A549 (cell line): Measurements from ENCODE around the gene ILK. TPM values are rescaled to one million over a fixed set of nuclear protein-coding genes. Genes with fewer than 3 reads are reported as not detected.
A peak's percentile ranks its signal among the peaks of the same experiment; 100 is the strongest.

Experiments used
- ATAC-seq, 2 experiments: fragments of 200-7000 bp in 1 of 2; fragments of >200 bp in 1 of 2; cut with Nextera tagmentation in 1 of 2; cut with Tn5 transposase in 1 of 2; 3 replicates each; pipeline versions ENCODE4 v1.8.0 to v1.9.1; 2018 to 2020; ENCODE audit warnings: mild to moderate bottlenecking in 1 of 2, moderate library complexity in 1 of 2
- CTCF ChIA-PET: fragments of 300-600 bp; sonication (Branson Sonifier 250); formaldehyde crosslinking; extraction: SDS; loops from one replicate; lab custom pipeline; 2021; ENCODE audit warnings: antibody characterized with exemption, inconsistent platforms; lab: Yijun Ruan, JAX
- POLR2A ChIA-PET: fragments of 350-600 bp; formaldehyde crosslinking; extraction: SDS; loops from one replicate; lab custom pipeline; 2021; ENCODE audit warnings: antibody characterized with exemption, inconsistent platforms; lab: Yijun Ruan, JAX
- DNase-seq, 2 experiments: peaks; one replicate each; pipeline versions ENCODE4 v3.0.0 to v3.0.0-alpha.2; 2011 to 2016; ENCODE audit warnings: low read depth in 1 of 2, low spot score in 1 of 2
- FAIRE-seq: peaks from 2 replicates; lab custom pipeline; 2011; peaks lifted over from hg19 to GRCh38; lab: Jason Lieb, UNC
- H3K27ac ChIP-seq, 2 experiments: fragments of >200 bp; sonication (Bioruptor Twin); formaldehyde crosslinking; 3 replicates each; pipeline ENCODE4 v1.5.1; 2016 to 2017
- H3K4me1 ChIP-seq: fragments of >200 bp; sonication (Bioruptor Twin); formaldehyde crosslinking; 3 replicates; pipeline ENCODE4 v1.6.1; 2016
- H3K4me2 ChIP-seq: fragments of >200 bp; sonication (Bioruptor Twin); formaldehyde crosslinking; 3 replicates; pipeline ENCODE4 v1.6.1; 2016
- H3K4me3 ChIP-seq: fragments of >200 bp; sonication (Bioruptor Twin); formaldehyde crosslinking; 3 replicates; pipeline ENCODE4 v1.5.1; 2016
- H3K9me3 ChIP-seq: fragments of >200 bp; sonication (Bioruptor Twin); formaldehyde crosslinking; 3 replicates; pipeline ENCODE4 v1.6.1; 2016
- BCL3 ChIP-seq: fragments of >200 bp; sonication (Bioruptor Twin); formaldehyde crosslinking; IDR thresholded peaks from 3 replicates; pipeline ENCODE4 v1.6.1; 2016
- BHLHE40 ChIP-seq: IDR thresholded peaks from 2 replicates; pipeline ENCODE4 v1.6.1; 2012; ENCODE audit warnings: low read depth, low read length, inconsistent platforms
- CTCF ChIP-seq: fragments of >200 bp; sonication (Bioruptor Twin); formaldehyde crosslinking; IDR thresholded peaks from 3 replicates; pipeline ENCODE4 v1.5.1; 2016
- EHMT2 ChIP-seq: fragments of 200-600 bp; sonication (generic); IDR thresholded peaks from 2 replicates; pipeline ENCODE4 v1.6.1; 2016; ENCODE audit warnings: antibody characterized with exemption, low read depth, mild to moderate bottlenecking, moderate library complexity
- ELK1 ChIP-seq: fragments of 150-350 bp; IDR thresholded peaks from 2 replicates; pipeline ENCODE4 v1.6.1; 2014; ENCODE audit warnings: low read depth, mild to moderate bottlenecking, low read length
- EP300 ChIP-seq, 2 experiments: fragments of >200 bp; sonication (Bioruptor Twin); formaldehyde crosslinking; IDR thresholded peaks; 2 replicates in 1 of 2; 3 replicates in 1 of 2; pipeline ENCODE4 v1.6.1; 2016 to 2017
- FOSL2 ChIP-seq, 2 experiments: fragments of 450-650 bp in 1 of 2; fragments of >200 bp in 1 of 2; sonication (Bioruptor Twin) in 1 of 2; formaldehyde crosslinking; IDR thresholded peaks; 2 replicates each; pipeline versions ENCODE4 v1.5.0 to v1.6.1; 2016 to 2020; ENCODE audit warnings: mild to moderate bottlenecking in 1 of 2, moderate library complexity in 1 of 2
- GATA3 ChIP-seq: IDR thresholded peaks from 2 replicates; pipeline ENCODE4 v1.6.1; 2012; ENCODE audit warnings: borderline replicate concordance
- HEYL ChIP-seq: fragments of 250-450 bp; sonication (Bioruptor Pico); IDR thresholded peaks from 2 replicates; pipeline ENCODE4 v1.8.0; 2021; ENCODE audit warnings: mild to moderate bottlenecking, moderate library complexity
- MYC ChIP-seq: IDR thresholded peaks from 2 replicates; pipeline ENCODE4 v1.6.1; 2012; ENCODE audit warnings: mild to moderate bottlenecking, inconsistent platforms, low read length, improper control_type of control experiment, borderline replicate concordance
- PBX3 ChIP-seq: IDR thresholded peaks from 2 replicates; pipeline ENCODE4 v1.6.1; 2012
- PHF8 ChIP-seq: fragments of 200-600 bp; sonication (generic); IDR thresholded peaks from 2 replicates; pipeline ENCODE4 v1.6.1; 2016; ENCODE audit warnings: low read depth, mild to moderate bottlenecking, antibody characterized with exemption, moderate library complexity, borderline replicate concordance
- POLR2AphosphoS2 ChIP-seq: conservative IDR thresholded peaks from 2 replicates; pipeline ENCODE4 v1.6.1; 2012; ENCODE audit warnings: low read length, improper control_type of control experiment, inconsistent platforms
- RARB ChIP-seq: fragments of 250-450 bp; sonication (Bioruptor Pico); IDR thresholded peaks from 2 replicates; pipeline ENCODE4 v1.8.0; 2021; ENCODE audit warnings: mild to moderate bottlenecking, moderate library complexity
- RCOR1 ChIP-seq: fragments of 150-350 bp; IDR thresholded peaks from 2 replicates; pipeline ENCODE4 v1.6.1; 2014; ENCODE audit warnings: antibody characterized with exemption, low read length, low read depth
- RFX5 ChIP-seq: fragments of 450-650 bp; IDR thresholded peaks from 2 replicates; pipeline ENCODE4 v1.7.1; 2014; ENCODE audit warnings: antibody characterized with exemption, mild to moderate bottlenecking, moderate library complexity
- TFCP2L1 ChIP-seq: fragments of 250-450 bp; sonication (Bioruptor Pico); IDR thresholded peaks from 2 replicates; pipeline ENCODE4 v1.5.0; 2021; ENCODE audit warnings: mild to moderate bottlenecking
- TP53 ChIP-seq: fragments of 250-450 bp; sonication (Bioruptor Pico); IDR thresholded peaks from 2 replicates; pipeline ENCODE4 v1.5.0; 2021; ENCODE audit warnings: mild to moderate bottlenecking, moderate library complexity
- ZFP36 ChIP-seq: fragments of 450-650 bp; IDR thresholded peaks from 2 replicates; pipeline ENCODE4 v1.6.1; 2014; ENCODE audit warnings: borderline replicate concordance; ENCODE audit not compliant: partially characterized antibody
- WGBS: methylation state at CpG from one replicate; pipeline ENCODE4 v1.1.6; 2017; ENCODE audit errors: missing lambda C conversion rate; 5-methylcytosine and 5-hydroxymethylcytosine counted together
- polyA plus RNA-seq, 4 experiments: library from polyadenylated mRNA; depleted of rRNA in 3 of 4; stranded (reverse); fragments of >200 nt; fragmentation: RNase III in 1 of 4; extraction: RNeasy Plus Mini Kit Qiagen cat#74134 plus additional on column Dnase treatment in 1 of 4; gene quantifications; 2 replicates in 3 of 4; 3 replicates in 1 of 4; pipeline ENCODE4 v1.2.3, GENCODE V29; 2011 to 2017

ILK gene
- polyA plus RNA-seq, 2 of the 4 experiments (the other 2 are of a cell fraction), result 108 to 109 TPM

GRCh38 chr11:6602096-6602940 is 1.3 kb upstream of the ILK start:
- peaks cover 35% of the 10 kb centered on the region for H3K4me1 ChIP-seq
- CTCF ChIA-PET, result interaction anchor here (0.6 to 4.2 kb wide), 6 partner anchors 10 to 223 kb away, joined by 3 to 23 read pairs (median 4); partner anchors contain the start of genes MRPL17 and TAF10
- DNase-seq (no peak), ATAC-seq (no peak), FAIRE-seq (no peak)
- WGBS, result 43% methylated on average over 7 of the region's 7 CpGs
- no peak for TF ChIP-seq FOSL2 (IDR thresholded peaks at IDR 0.05)
- no peak for TF ChIP-seq FOSL2 (CRISPR knock-in tag; IDR thresholded peaks at IDR 0.05)
- POLR2A ChIA-PET, result interaction anchor here (2.1 to 2.4 kb wide), 2 partner anchors 11 to 81 kb away, joined by 4 to 13 read pairs; partner anchors contain the start of gene MRPL17
- H3K9me3 ChIP-seq, result no peaks in the 10 kb centered on the region
- H3K4me3 ChIP-seq, result peak overlapping the region; percentile 79
- H3K4me2 ChIP-seq, result peak overlapping the region; percentile 87
- peak overlapping the region; percentile 90 to 98 for H3K27ac ChIP-seq

GRCh38 chr11:6604081-6604626 is 580 bp downstream of the ILK start:
- FAIRE-seq, result no peak
- Histone ChIP-seq H3K4me1 (peaks cover 39% of the 10 kb centered on the region), H3K9me3 (no peaks in the 10 kb centered on the region), H3K4me2 (peak overlapping the region; percentile 97), H3K4me3 (peak overlapping the region; percentile 79)
- CTCF ChIA-PET, result interaction anchor here (0.7 to 4.2 kb wide), 7 partner anchors 9 to 226 kb away, joined by 3 to 23 read pairs (median 5); partner anchors contain the start of genes MRPL17 and TPP1
- TF ChIP-seq RARB (no peak), GATA3 (no peak)
- TF ChIP-seq, all 56 proteins: peak for 0
- 0% methylated on average over 11 of the region's 20 CpGs for WGBS
- ATAC-seq (peak; percentile 59), DNase-seq (peak; percentile 37 to 47)
- H3K27ac ChIP-seq, result peak overlapping the region; percentile 90 to 98
- POLR2A ChIA-PET, result interaction anchor here (1.1 to 2.4 kb wide), 4 partner anchors 9 to 123 kb away, joined by 4 to 13 read pairs (median 4); partner anchors contain the start of genes ARFIP2, MRPL17 and TIMM10B

- CTCF ChIA-PET, result interaction anchor here (0.7 to 4.2 kb wide), 8 partner anchors 8 to 226 kb away, joined by 3 to 23 read pairs (median 4); partner anchors contain the start of genes MRPL17 and TPP1
- Histone ChIP-seq H3K4me2 (peak overlapping the region; percentile 97), H3K27ac (peak overlapping the region; percentile 90 to 98), H3K4me3 (peak overlapping the region; percentile 79), H3K9me3 (no peaks in the 10 kb centered on the region), H3K4me1 (peaks cover 39% of the 10 kb centered on the region)
- TF ChIP-seq TFCP2L1 (CRISPR knock-in tag), result no peak
- no peak for TF ChIP-seq RFX5
- no peak for TF ChIP-seq RCOR1
- TF ChIP-seq ELK1, result no peak
- no peak for TF ChIP-seq MYC
- ATAC-seq, result no peak
- no peak for FAIRE-seq
- no peak for DNase-seq
- POLR2A ChIA-PET, result interaction anchor here (1.1 to 2.4 kb wide), 3 partner anchors 13 to 124 kb away, joined by 4 to 13 read pairs (median 4); partner anchors contain the start of genes ARFIP2, MRPL17 and TIMM10B
- WGBS, result 69% methylated on average over 3 of the region's 3 CpGs
Observed at GRCh38 chr11:6604790-6605189, 1.2 kb downstream of the ILK start.

GRCh38 chr11:6606471-6607189 is 3.1 kb downstream of the ILK start:
- FAIRE-seq (no peak), ATAC-seq (peak; percentile 72 to 86), DNase-seq (peak; percentile 92 to 93)
- CTCF ChIA-PET, result interaction anchor here (0.7 to 3.3 kb wide), 4 partner anchors 12 to 77 kb away, joined by 3 to 10 read pairs (median 6); partner anchors contain the start of gene MRPL17
- POLR2A ChIA-PET, result interaction anchor here (1.5 to 2.5 kb wide), 3 partner anchors 13 to 125 kb away, joined by 3 to 11 read pairs (median 10); partner anchors contain the start of genes ARFIP2, MRPL17, TIMM10B and TPP1
- WGBS, result 10% methylated on average over 11 of the region's 11 CpGs
- H3K4me2 ChIP-seq, result peak overlapping the region; percentile 81
- H3K27ac ChIP-seq, result peak overlapping the region; percentile 81 to 89
- no peaks in the 10 kb centered on the region for H3K9me3 ChIP-seq
- peak overlapping the region; percentile 3; the same call in 1 of the 3 replicates for H3K4me3 ChIP-seq
- peaks cover 49% of the 10 kb centered on the region for H3K4me1 ChIP-seq
- no peak for TF ChIP-seq CTCF
- no peak for TF ChIP-seq BHLHE40
- no peak for TF ChIP-seq BCL3
- TF ChIP-seq PHF8, result no peak
- TF ChIP-seq HEYL (CRISPR knock-in tag), result no peak
- TF ChIP-seq EP300 (IDR thresholded peaks at IDR 0.05), result no peak
- TF ChIP-seq TP53 (CRISPR knock-in tag), result no peak
- no peak for TF ChIP-seq ZFP36
- peak; percentile 65; the same call in 1 of the 2 replicates for TF ChIP-seq PBX3
- TF ChIP-seq POLR2AphosphoS2, result 0 out of 2 replicates have a peak, but pooled peaks have one; percentile 41
- no peak for TF ChIP-seq RCOR1
- TF ChIP-seq EHMT2, result no peak
- no peak for TF ChIP-seq GATA3
